PC-3 (cell line): ENCODE data around the gene RSU1. TPM values are rescaled to one million over a fixed set of nuclear protein-coding genes. Genes with fewer than 3 reads are reported as not detected.

Source experiments
- ATAC-seq: fragments of 200-7000 bp; cut with Tn5 transposase; 2 replicates; pipeline ENCODE4 v1.9.1; 2020; ENCODE audit warnings: mild to moderate bottlenecking, moderate library complexity
- BruUV-seq: library from RNA; stranded (reverse); fragments of 400-500 nt; replicated peaks from 2 replicates; lab custom pipeline; 2021; lab: Mats Ljungman, UMichigan
- CTCF ChIA-PET: fragments of 300-600 bp; sonication (Branson Sonifier 250); formaldehyde crosslinking; loops from one replicate; lab custom pipeline; 2022; ENCODE audit warnings: antibody characterized with exemption; lab: Charles Lee
- POLR2A ChIA-PET: fragments of 300-600 bp; sonication (Branson Sonifier 250); formaldehyde crosslinking; loops from one replicate; lab custom pipeline; 2022; ENCODE audit warnings: antibody characterized with exemption; ENCODE audit not compliant: unreplicated experiment; lab: Charles Lee
- DNase-seq: peaks from one replicate; pipeline ENCODE4 v3.0.0-alpha.2; 2015
- H2AFZ ChIP-seq: fragments of 300-600 bp; sonication (generic); 2 replicates; pipeline ENCODE4 v1.6.0; 2016; ENCODE audit warnings: antibody characterized with exemption, low read length
- H3F3A ChIP-seq: fragments of 300-600 bp; sonication (generic); one replicate; pipeline ENCODE4 v1.6.0; 2017; ENCODE audit warnings: antibody characterized with exemption, low read length, control low read depth, mild to moderate bottlenecking; ENCODE audit not compliant: unreplicated experiment
- H3K27ac ChIP-seq: fragments of 300-600 bp; sonication (generic); 2 replicates; pipeline ENCODE4 v1.5.1; 2016; ENCODE audit warnings: mild to moderate bottlenecking, low read length
- H3K27me3 ChIP-seq: fragments of 300-600 bp; sonication (generic); 2 replicates; pipeline ENCODE4 v1.6.1; 2016; ENCODE audit warnings: low read length, mixed read lengths
- H3K36me3 ChIP-seq: fragments of 300-600 bp; sonication (generic); 2 replicates; pipeline ENCODE4 v1.6.1; 2016; ENCODE audit warnings: low read depth, mixed run types, low read length, mixed read lengths
- H3K4me1 ChIP-seq: fragments of 300-600 bp; sonication (generic); 2 replicates; pipeline ENCODE4 v1.5.1; 2016; ENCODE audit warnings: low read length; ENCODE audit not compliant: insufficient read depth
- H3K4me2 ChIP-seq: fragments of 300-600 bp; sonication (generic); 2 replicates; pipeline ENCODE4 v1.6.0; 2016; ENCODE audit warnings: low read length
- H3K4me3 ChIP-seq: fragments of 300-600 bp; sonication (generic); 2 replicates; pipeline ENCODE4 v1.5.1; 2016; ENCODE audit warnings: mild to moderate bottlenecking, low read length, mixed read lengths
- H3K79me2 ChIP-seq: fragments of 300-600 bp; sonication (generic); 2 replicates; pipeline ENCODE4 v1.6.1; 2017; ENCODE audit warnings: low read length, mixed read lengths
- H3K9ac ChIP-seq: fragments of 300-600 bp; sonication (generic); 2 replicates; pipeline ENCODE4 v1.6.0; 2016; ENCODE audit warnings: mild to moderate bottlenecking, low read length
- H3K9me2 ChIP-seq: fragments of 300-600 bp; sonication (generic); replicated peaks from 2 replicates; pipeline ENCODE4 v1.6.1; 2016; ENCODE audit warnings: mixed run types, low read length, mixed read lengths
- H3K9me3 ChIP-seq: fragments of 300-600 bp; sonication (generic); 2 replicates; pipeline ENCODE4 v1.6.1; 2016; ENCODE audit warnings: low read length, mixed read lengths
- H4K20me1 ChIP-seq: fragments of 300-600 bp; sonication (generic); 2 replicates; pipeline ENCODE4 v1.6.1; 2016; ENCODE audit warnings: low read length, mixed read lengths
- EZH2 ChIP-seq: fragments of 300-600 bp; sonication (generic); IDR thresholded peaks from one replicate; pipeline ENCODE4 v1.6.1; 2017; ENCODE audit warnings: antibody characterized with exemption, mild to moderate bottlenecking, low read length; ENCODE audit not compliant: unreplicated experiment
- EZH2phosphoT487 ChIP-seq: fragments of 300-600 bp; sonication (generic); IDR thresholded peaks from 2 replicates; pipeline ENCODE4 v1.6.1; 2018; ENCODE audit warnings: mild to moderate bottlenecking, antibody characterized with exemption, low read length, borderline replicate concordance
- intact Hi-C: fragments of 100-400 bp; cut with micrococcal nuclease; formaldehyde crosslinking; loops from 2 replicates; pipeline ENCODE4 v1.9.0; 2023
- total RNA-seq: library from RNA; depleted of rRNA; stranded (reverse); fragments of >200 nt; gene quantifications from 2 replicates; pipeline ENCODE4 v1.2.3, GENCODE V29; 2014
- TF ChIP-seq, protein P1 (sequence below): fragments of 300-600 bp; sonication (generic); conservative IDR thresholded peaks from 2 replicates; pipeline ENCODE4 v1.5.1; 2017; ENCODE audit warnings: antibody characterized with exemption, low read depth, mild to moderate bottlenecking, low read length

Gene RSU1
- total RNA-seq, 1 experiment from 2014 or later = 21.2 TPM

DNA sequence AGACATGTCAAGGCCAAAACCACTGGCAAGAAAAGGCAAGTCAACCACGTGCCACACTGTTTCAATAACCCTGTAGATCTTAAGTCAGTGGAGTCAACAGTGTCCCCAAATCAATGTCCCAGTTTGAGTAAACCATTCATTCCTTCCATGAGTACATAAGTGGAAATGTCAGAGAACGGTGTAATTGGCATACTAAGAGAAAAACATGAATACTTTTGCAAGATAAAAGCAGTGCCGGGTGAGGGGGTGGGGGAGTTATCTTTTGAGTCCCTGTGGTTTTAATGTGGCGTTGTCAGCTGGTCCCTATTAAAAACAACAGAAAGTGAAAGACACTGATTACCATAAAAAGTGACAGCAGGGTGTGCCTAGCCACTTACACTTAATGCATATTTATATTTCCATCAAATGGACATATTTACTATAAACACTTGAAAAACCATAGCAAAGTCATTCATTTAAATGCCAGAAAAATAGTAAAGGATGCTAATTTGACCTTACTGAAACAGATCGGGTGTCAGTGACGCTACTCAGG is 37.8 kb downstream of the RSU1 start:
- no peak overlapping the region for H3K4me3 ChIP-seq
- ATAC-seq (no peak), DNase-seq (no peak)
- H3K9me3 ChIP-seq = no peaks in the 10 kb centered on the region
- H4K20me1 ChIP-seq = no peaks in the 10 kb centered on the region
- no peak overlapping the region for H2AFZ ChIP-seq
- CTCF ChIA-PET = no interaction called here
- TF ChIP-seq, protein P1, sequence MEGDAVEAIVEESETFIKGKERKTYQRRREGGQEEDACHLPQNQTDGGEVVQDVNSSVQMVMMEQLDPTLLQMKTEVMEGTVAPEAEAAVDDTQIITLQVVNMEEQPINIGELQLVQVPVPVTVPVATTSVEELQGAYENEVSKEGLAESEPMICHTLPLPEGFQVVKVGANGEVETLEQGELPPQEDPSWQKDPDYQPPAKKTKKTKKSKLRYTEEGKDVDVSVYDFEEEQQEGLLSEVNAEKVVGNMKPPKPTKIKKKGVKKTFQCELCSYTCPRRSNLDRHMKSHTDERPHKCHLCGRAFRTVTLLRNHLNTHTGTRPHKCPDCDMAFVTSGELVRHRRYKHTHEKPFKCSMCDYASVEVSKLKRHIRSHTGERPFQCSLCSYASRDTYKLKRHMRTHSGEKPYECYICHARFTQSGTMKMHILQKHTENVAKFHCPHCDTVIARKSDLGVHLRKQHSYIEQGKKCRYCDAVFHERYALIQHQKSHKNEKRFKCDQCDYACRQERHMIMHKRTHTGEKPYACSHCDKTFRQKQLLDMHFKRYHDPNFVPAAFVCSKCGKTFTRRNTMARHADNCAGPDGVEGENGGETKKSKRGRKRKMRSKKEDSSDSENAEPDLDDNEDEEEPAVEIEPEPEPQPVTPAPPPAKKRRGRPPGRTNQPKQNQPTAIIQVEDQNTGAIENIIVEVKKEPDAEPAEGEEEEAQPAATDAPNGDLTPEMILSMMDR = no peak
- TF ChIP-seq EZH2phosphoT487 (no peak), EZH2 (no peak)
- H3K4me2 ChIP-seq = no peak overlapping the region
- H3F3A ChIP-seq = no peaks in the 10 kb centered on the region
- H3K9me2 ChIP-seq = no peaks in the 10 kb centered on the region
- POLR2A ChIA-PET = no interaction called here
- intact Hi-C loops = no loop called here
- H3K79me2 ChIP-seq = no peaks in the 10 kb centered on the region
- BruUV-seq = no TSS peak
- H3K27ac ChIP-seq = no peak overlapping the region
- no peaks in the 10 kb centered on the region for H3K4me1 ChIP-seq
- no peaks in the 10 kb centered on the region; the same call in 1 of the 2 replicates for H3K36me3 ChIP-seq
- no peaks in the 10 kb centered on the region for H3K27me3 ChIP-seq
- no peak overlapping the region for H3K9ac ChIP-seq

- intact Hi-C loops = loop anchor here (1.0 to 2.0 kb wide), 2 partner anchors 875 to 898 kb away; no protein-coding TSS in a partner anchor
- CTCF ChIA-PET = no interaction called here
- no peak overlapping the region for H3K27ac ChIP-seq
- no peak overlapping the region for H3K4me3 ChIP-seq
- no peaks in the 10 kb centered on the region; the same call in 1 of the 2 replicates for H3K36me3 ChIP-seq
- H3K9ac ChIP-seq = no peak overlapping the region
- no peaks in the 10 kb centered on the region for H3K4me1 ChIP-seq
- ATAC-seq (no peak), DNase-seq (peak; percentile 47)
- H3K9me2 ChIP-seq = no peaks in the 10 kb centered on the region
- H2AFZ ChIP-seq = no peak overlapping the region
- no peaks in the 10 kb centered on the region for H3F3A ChIP-seq
- no peaks in the 10 kb centered on the region for H3K79me2 ChIP-seq
- POLR2A ChIA-PET = no interaction called here
- no peak overlapping the region for H3K4me2 ChIP-seq
- no peaks in the 10 kb centered on the region for H4K20me1 ChIP-seq
- BruUV-seq = no TSS peak
- no peaks in the 10 kb centered on the region for H3K9me3 ChIP-seq
- H3K27me3 ChIP-seq = no peaks in the 10 kb centered on the region
- TF ChIP-seq, protein P1 = peak; percentile 67
- no peak for TF ChIP-seq EZH2phosphoT487
These were observed 39.5 kb downstream of the RSU1 start for GRCh38 chr10:16777473-16778370.

DNA sequence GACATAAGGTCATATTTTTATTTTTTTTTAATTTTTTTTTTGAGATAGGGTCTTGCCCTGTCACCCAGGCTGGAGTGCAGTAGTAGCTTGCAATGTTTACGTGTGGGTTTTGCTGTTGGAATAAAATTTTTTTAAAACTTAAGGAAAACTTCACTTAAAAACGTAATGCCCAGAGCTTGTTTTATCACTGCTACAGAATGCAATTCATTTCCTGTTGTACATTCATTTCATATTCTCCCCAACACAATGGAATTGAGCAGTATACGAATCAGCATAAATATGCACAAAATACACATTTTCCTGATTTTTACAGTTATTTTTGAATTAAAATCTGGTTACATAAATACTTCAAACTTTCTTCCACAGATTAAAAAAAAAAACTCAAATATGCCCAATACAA is 40.3 kb downstream of the RSU1 start:
- no peak overlapping the region for H2AFZ ChIP-seq
- no TSS peak for BruUV-seq
- H3K9ac ChIP-seq = no peak overlapping the region
- POLR2A ChIA-PET = no interaction called here
- H3K79me2 ChIP-seq = no peaks in the 10 kb centered on the region
- no peaks in the 10 kb centered on the region for H3K4me1 ChIP-seq
- H3K4me2 ChIP-seq = no peak overlapping the region
- H3K36me3 ChIP-seq = no peaks in the 10 kb centered on the region; the same call in 1 of the 2 replicates
- CTCF ChIA-PET = no interaction called here
- no peaks in the 10 kb centered on the region for H3K9me2 ChIP-seq
- no peaks in the 10 kb centered on the region for H3K27me3 ChIP-seq
- no peak for ATAC-seq
- H3K9me3 ChIP-seq = no peaks in the 10 kb centered on the region
- no peaks in the 10 kb centered on the region for H3F3A ChIP-seq
- H3K27ac ChIP-seq = no peak overlapping the region
- DNase-seq = no peak
- H4K20me1 ChIP-seq = no peaks in the 10 kb centered on the region
- TF ChIP-seq EZH2phosphoT487 = no peak
- TF ChIP-seq, protein P1 = no peak
- no peak for TF ChIP-seq EZH2
- intact Hi-C loops = loop anchor here (1.0 to 2.0 kb wide), 2 partner anchors 874 to 898 kb away; no protein-coding TSS in a partner anchor
- no peak overlapping the region for H3K4me3 ChIP-seq
